Measurements from ENCODE around the gene ARMCX5. TPM values are rescaled to one million over a fixed set of nuclear protein-coding genes. Genes with fewer than 3 reads are reported as not detected.

The ARMCX5 gene
- total and polyA plus RNA-seq, 4 donors: 3.2 to 9.6 (median 6.8) TPM

GRCh38 chrX:102650903-102651241, 51.6 kb downstream of the ARMCX5 start:
- no peaks in the 10 kb centered on the region for H3K27me3 ChIP-seq (ENCODE audit: control insufficient read depth in 4 of 4, insufficient read depth in 4 of 4, low read length in 3 of 4)
- no peak overlapping the region for H3K9ac ChIP-seq (ENCODE audit: low read depth in 1 of 2, low read length in 2 of 2)
- H3K4me1 ChIP-seq (ENCODE audit: control insufficient read depth in 4 of 4, insufficient read depth in 4 of 4, low read length in 3 of 4): peaks cover 0 to 7% (median 1%) of the 10 kb centered on the region in 4 donors
- H3K36me3 ChIP-seq (ENCODE audit: control insufficient read depth in 4 of 4, insufficient read depth in 3 of 4, low read depth in 1 of 4, low read length in 3 of 4): no peaks in the 10 kb centered on the region
- 10% methylated on average over 23 of the region's 23 CpGs for WGBS
- H3K27ac ChIP-seq (ENCODE audit: low read depth in 1 of 2, low read length in 2 of 2): no peak overlapping the region
- no peak for TF ChIP-seq HNF4A (conservative IDR thresholded peaks at IDR 0.05)
- TF ChIP-seq RXRA (IDR thresholded peaks at IDR 0.05): no peak
- H3K4me3 ChIP-seq (ENCODE audit: low read depth in 1 of 3, low read length in 3 of 3): peak overlapping the region in 2 of 3 donors; percentile 55 to 60
- no peaks in the 10 kb centered on the region for H3K9me3 ChIP-seq (ENCODE audit: control insufficient read depth in 4 of 4, low read length in 3 of 4)
- DNase-seq (ENCODE audit: low spot score): no peak

- TF ChIP-seq HNF4G (IDR thresholded peaks at IDR 0.05): no peak
- no peak for TF ChIP-seq ATF3 (IDR thresholded peaks at IDR 0.05)
- TF ChIP-seq, protein P1, sequence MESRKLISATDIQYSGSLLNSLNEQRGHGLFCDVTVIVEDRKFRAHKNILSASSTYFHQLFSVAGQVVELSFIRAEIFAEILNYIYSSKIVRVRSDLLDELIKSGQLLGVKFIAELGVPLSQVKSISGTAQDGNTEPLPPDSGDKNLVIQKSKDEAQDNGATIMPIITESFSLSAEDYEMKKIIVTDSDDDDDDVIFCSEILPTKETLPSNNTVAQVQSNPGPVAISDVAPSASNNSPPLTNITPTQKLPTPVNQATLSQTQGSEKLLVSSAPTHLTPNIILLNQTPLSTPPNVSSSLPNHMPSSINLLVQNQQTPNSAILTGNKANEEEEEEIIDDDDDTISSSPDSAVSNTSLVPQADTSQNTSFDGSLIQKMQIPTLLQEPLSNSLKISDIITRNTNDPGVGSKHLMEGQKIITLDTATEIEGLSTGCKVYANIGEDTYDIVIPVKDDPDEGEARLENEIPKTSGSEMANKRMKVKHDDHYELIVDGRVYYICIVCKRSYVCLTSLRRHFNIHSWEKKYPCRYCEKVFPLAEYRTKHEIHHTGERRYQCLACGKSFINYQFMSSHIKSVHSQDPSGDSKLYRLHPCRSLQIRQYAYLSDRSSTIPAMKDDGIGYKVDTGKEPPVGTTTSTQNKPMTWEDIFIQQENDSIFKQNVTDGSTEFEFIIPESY (IDR thresholded peaks at IDR 0.05): no peak
- TF ChIP-seq, protein P2, sequence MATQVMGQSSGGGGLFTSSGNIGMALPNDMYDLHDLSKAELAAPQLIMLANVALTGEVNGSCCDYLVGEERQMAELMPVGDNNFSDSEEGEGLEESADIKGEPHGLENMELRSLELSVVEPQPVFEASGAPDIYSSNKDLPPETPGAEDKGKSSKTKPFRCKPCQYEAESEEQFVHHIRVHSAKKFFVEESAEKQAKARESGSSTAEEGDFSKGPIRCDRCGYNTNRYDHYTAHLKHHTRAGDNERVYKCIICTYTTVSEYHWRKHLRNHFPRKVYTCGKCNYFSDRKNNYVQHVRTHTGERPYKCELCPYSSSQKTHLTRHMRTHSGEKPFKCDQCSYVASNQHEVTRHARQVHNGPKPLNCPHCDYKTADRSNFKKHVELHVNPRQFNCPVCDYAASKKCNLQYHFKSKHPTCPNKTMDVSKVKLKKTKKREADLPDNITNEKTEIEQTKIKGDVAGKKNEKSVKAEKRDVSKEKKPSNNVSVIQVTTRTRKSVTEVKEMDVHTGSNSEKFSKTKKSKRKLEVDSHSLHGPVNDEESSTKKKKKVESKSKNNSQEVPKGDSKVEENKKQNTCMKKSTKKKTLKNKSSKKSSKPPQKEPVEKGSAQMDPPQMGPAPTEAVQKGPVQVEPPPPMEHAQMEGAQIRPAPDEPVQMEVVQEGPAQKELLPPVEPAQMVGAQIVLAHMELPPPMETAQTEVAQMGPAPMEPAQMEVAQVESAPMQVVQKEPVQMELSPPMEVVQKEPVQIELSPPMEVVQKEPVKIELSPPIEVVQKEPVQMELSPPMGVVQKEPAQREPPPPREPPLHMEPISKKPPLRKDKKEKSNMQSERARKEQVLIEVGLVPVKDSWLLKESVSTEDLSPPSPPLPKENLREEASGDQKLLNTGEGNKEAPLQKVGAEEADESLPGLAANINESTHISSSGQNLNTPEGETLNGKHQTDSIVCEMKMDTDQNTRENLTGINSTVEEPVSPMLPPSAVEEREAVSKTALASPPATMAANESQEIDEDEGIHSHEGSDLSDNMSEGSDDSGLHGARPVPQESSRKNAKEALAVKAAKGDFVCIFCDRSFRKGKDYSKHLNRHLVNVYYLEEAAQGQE (IDR thresholded peaks at IDR 0.05): no peak
- no peak for TF ChIP-seq YY1 (IDR thresholded peaks at IDR 0.05)
- TF ChIP-seq FOXA1 (IDR thresholded peaks at IDR 0.05): no peak
- no peak for TF ChIP-seq CTCF (IDR thresholded peaks at IDR 0.05; ENCODE audit: low read depth, low read length, missing input control)
- TF ChIP-seq FOXA2 (IDR thresholded peaks at IDR 0.05): no peak
- H3K9me3 ChIP-seq (ENCODE audit: control insufficient read depth in 4 of 4, low read length in 3 of 4): no peaks in the 10 kb centered on the region
- peak within 1 kb of the TSS in 1 of 2 donors; percentile 28 for H3K9ac ChIP-seq (ENCODE audit: low read depth in 1 of 2, low read length in 2 of 2)
- H3K27me3 ChIP-seq (ENCODE audit: control insufficient read depth in 4 of 4, insufficient read depth in 4 of 4, low read length in 3 of 4): no peaks in the 10 kb centered on the region
- DNase-seq (ENCODE audit: low spot score): peak; percentile 58
- H3K27ac ChIP-seq (ENCODE audit: low read depth in 1 of 2, low read length in 2 of 2): peak within 1 kb of the TSS; percentile 30 to 53
- under 1% methylated on average over 61 of the region's 61 CpGs for WGBS
- peaks cover 0 to 7% (median 1%) of the 10 kb centered on the region in 4 donors for H3K4me1 ChIP-seq (ENCODE audit: control insufficient read depth in 4 of 4, insufficient read depth in 4 of 4, low read length in 3 of 4)
- no peaks in the 10 kb centered on the region for H3K36me3 ChIP-seq (ENCODE audit: control insufficient read depth in 4 of 4, insufficient read depth in 3 of 4, low read depth in 1 of 4, low read length in 3 of 4)
- peak within 1 kb of the TSS in 2 of 3 donors; percentile 55 to 60 for H3K4me3 ChIP-seq (ENCODE audit: low read depth in 1 of 3, low read length in 3 of 3)
Measured at GRCh38 chrX:102651242-102652011, 52.1 kb downstream of the ARMCX5 start, which contains the start of gene GPRASP1. TSS of gene GPRASP1 (plus strand) at chrX:102651483. CDS start at chrX:102653914, 2,431 bp downstream.

Measured in liver (tissue), 9 donors.